HG03159 (cell line): ENCODE results near the gene ANTXRL.
"Not testable (repeated sequence)": the region's sequence is repeated elsewhere in the genome, so short reads cannot be mapped to it uniquely, and the experiment has no call there.

Experiments used
- ATAC-seq: cut with Tn5 transposase; IDR thresholded peaks from one replicate; pipeline ENCODE4 v1.9.1; 2021; ENCODE audit warnings: mild to moderate bottlenecking, moderate library complexity; ENCODE audit not compliant: unreplicated experiment

ANTXRL gene

DNA sequence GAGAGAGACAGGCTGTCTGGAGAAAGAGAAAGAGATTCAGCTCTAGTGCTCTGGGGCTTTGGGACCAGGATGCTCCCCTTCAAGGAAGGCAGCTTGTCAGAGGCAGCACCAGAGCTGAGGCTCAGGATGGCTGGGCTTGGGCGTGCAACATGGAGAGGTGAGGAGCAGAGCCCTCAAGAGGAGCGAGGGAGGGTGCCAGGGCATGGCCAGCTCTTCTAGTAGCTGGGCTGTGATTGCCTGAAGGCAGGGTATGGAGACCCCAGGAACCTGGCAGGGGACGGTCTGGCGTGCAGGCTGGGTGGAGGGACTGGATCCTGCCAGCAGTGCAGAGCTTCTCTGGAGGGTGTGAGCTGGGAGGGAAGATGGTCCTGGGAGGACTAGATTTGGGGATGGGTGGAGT lies 40.2 kb downstream of the ANTXRL start:
- ATAC-seq = no peak

DNA sequence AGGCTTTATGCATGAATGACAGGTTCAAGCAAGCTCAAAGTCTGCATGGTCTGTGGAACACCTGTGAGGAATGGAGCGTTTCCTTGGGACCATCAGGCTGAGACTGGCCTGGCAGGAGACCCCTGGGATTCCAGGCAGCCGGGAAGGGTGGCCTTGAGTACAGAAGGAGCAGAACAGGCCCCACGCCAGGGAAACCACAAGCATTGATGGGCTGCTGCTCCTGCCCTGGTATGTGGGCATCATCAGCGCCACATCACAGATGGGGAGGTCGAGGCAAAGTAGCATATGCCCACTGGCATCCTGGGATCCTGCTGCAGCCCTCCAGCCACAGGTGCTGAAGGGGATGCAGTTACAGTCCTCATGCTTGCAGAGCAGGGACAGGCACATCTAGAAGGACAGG lies 40.9 kb downstream of the ANTXRL start:
- no peak for ATAC-seq

DNA sequence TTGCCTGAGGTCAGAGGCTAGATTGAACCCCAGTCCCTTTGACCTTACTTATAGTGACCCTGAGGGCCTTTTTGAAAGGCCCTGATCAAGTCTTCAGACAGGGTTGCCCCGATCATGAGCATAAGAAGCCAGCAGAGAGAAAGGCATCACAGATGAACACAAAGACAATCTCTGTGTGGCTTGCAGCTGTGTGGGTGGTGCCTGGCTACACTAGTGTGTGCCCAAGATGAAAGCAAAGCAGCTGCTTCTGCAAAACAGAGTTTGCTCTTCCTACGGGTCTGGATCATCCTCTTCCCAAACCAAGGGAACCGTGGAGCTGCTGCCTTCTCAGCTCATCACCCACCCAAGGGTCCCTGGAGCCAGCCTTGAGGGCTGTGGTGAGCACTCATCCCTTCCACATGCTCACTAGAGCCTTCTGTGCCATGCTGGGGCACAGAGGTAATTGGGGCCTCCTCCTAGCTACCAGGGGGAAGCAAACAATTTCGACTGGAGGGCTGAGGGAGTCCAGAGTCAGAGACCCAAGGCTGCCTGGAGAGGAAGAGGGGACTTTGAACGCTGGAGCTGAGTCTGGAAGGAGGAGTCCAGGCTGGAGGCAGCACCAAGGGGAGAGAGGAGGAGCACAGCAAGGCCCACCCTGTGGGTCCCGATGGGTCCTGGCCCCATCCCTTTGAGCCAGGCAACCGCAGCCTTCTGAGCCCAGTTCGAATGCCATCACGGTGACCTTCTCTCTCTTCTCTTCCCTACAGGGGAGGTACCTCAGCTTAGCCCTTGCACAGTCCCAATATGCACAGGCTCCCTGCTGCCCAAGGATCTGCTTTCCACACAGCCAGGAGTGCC lies 42.3 kb downstream of the ANTXRL start:
- ATAC-seq = no peak

DNA sequence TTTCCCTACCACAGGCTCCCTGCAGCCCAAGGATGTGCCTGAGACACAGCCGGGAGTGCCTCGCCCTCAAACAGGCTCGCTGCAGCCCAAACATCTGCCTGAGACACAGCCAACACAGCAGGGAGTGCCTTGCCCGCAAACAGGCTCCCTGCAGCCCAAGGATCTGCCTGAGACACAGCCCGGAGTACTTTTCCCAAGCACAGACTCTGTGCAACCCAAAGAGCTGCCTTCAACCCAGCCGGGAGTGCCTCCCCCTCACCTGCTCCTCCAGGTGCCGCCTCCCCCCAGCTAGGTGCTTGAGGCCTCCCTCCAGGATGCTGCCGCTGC lies 42.9 kb downstream of the ANTXRL start:
- no peak for ATAC-seq

DNA sequence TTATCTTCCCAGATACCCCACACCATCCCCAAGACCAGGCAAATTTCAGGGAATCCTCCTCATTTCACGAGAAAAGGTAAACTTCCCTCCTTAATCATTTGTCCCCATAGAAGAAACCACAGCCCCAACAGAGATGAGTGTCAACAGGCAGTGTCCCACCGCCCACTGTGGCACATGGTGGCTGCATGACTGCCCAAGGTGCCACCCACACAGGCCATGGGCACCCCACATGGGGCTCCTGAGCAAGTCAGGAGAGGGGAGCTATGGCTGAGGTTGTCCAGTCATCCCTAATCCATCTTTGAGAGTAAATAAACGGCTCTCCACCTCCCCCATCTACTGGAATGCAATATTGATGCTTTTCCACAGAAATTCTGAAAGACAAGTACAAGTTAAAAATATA lies 44.1 kb downstream of the ANTXRL start:
- ATAC-seq = no peak

DNA sequence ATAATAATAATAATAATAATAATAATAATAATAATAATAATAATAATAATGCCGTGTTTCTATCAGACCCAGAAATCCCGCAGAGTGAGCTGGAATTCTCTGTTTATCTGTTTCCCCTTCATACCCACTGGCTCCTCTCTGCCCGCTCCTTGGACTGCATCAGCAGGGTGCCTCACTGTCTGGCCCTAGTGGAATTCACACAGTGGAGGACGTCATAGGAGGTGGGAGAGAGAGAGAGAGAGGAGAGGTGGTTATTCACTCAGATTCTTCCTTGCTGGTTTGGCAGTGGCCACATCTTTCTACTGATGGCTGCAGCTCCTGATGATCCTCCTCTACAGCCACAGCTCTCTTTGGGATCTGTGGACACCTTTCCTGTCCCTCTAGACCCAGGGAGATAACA lies 78.7 kb downstream of the ANTXRL start:
- ATAC-seq = not testable (repeated sequence)

DNA sequence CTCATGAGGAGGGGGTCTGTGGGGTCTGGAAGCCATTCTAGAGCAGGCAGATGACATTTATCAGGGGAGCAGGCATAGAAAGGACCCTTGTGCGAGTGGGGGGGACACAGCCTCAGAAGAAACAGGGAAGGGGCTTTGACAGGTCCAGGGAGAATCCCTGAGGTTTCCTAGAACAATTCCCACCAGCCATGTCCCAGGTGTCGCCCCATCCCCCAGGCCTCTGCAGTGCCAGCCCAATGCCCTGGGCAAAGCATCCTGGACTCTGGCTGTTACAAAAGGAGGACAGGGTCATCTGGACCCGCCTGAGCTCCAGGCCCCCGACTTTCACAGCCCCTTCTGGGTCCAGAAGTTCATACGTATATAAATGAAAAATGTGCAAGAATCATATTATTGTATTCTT lies 80.4 kb downstream of the ANTXRL start:
- ATAC-seq = not testable (repeated sequence)

DNA sequence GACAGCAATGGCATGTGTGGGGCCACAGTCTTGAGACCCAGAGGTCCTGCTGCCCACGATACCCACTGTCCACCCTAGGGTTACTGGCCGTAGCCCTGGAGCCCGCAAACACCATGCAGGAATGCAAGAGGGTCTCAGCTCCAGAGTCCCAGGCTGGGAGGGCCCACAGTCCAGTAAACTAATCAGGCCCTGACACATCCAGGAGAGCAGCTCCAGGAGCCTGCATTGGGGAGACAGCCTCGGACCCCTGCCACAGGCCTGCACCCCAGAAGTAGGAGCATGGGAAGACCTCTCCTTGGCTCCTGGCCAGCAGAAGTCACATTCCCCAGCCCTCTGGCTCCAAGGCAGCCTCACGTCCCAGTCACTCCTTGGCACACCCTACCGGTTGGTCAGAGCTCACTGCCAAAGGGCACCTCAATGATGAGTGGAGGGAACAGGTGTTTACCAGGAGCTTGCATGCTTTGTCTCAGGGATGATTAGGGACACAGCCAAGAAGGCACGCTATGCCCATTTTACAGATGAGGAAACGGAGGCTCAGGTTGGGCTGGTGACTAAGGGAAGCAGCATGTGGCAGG lies 81.0 kb downstream of the ANTXRL start:
- not testable (repeated sequence) for ATAC-seq

DNA sequence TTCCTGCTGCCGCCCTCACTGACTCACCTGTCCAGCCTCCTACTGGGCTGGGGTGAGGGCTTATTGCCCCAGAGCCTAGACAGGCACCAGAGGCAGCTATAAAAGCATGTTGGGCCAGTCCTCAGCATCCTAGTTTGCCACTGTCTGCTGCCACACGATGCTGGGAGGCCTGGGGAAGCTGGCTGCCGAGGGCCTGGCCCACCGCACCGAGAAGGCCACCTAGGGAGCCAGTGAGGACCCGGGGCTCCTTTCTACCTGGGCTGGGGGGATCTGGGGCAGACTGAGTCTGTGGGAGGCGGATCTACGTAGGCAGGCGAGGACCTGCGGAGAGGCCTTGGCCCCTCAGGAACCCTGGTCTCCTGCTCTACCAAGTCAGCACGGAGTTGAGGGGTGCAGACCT lies 82.2 kb downstream of the ANTXRL start:
- ATAC-seq = not testable (repeated sequence)

DNA sequence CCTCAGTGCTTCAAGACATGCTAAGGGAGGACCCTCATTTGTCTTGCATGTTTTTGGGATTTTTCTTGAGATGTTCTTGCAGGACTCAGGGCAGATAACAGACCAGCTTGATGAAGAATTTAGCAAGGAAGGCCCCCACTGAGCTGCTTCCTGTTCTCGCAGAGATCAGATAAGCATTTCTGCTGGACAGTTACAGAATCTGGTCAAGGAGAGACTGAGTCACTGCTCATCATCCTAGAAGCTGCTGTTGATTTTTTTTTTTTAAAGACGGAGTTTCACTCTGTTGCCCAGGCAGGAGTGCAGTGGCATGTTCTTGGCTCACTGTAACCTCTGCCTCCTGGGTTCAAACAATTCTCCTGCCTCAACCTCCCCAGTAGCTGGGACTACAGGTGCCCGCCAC lies 87.6 kb downstream of the ANTXRL start:
- ATAC-seq = not testable (repeated sequence)

DNA sequence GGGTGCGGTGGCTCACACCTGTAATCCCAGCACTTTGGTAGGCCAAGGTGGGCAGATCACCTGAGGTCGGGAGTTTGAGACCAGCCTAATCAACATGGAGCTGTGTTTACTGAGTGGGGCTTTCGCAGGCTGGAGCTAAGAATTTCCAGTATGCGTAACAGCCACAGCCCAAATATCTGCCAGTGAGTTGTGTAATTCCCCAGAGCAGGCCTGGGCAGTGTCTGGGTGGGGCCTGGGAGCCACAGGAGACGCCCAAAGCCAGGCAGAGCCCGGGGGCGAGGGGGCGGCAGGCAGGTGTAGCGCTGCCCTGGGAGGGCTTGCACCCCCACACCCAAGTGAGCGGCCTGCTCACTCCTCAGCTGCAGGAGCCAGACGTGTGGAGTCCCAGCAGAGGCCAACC lies 88.6 kb downstream of the ANTXRL start, which contains the start of gene ANXA8L1:
Gene ANXA8L1, plus strand, starts transcription at position 371 of the 400 bp plus-strand sequence. CDS start 76 bp downstream, outside the sequence.
- ATAC-seq = not testable (repeated sequence)

DNA sequence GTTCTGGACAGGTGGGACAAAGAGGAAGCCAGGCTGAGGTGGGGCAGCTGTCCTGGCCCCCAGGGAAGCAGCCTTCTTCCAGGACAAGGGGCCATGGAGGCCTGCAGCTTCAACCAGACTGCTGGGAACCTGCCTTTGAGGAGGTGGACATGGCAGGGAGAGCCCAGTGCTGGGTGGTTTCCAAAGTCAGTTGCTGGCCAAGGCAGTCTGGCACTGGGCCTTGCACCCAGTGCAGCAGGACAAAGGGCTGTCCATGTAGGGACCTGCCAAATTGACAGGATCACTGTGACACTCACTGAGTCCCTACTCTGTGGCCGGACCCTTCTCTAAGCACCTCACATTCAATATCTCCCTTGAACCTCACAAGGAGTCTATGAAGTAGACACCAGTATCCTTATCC lies 90.2 kb downstream of the ANTXRL start:
- not testable (repeated sequence) for ATAC-seq

DNA sequence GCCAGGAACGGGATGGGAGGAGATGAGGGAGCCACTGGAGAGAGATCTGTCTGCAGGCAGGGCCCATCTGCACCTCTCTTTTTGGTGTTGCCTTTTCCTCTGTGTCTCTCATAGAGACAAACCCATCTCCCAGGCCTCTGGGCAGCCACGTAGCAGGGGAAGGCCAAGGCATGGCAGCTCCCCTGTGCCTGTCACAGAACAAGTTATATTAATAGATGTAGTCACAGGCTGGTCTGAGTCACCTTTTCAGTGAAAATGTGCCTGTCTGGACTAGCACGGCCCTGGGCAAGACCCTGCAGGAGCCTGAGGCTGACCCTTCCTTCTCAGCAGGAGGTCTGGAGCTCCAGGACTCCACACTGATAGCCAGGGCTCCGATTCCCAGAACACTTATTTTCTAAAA lies 90.9 kb downstream of the ANTXRL start:
- not testable (repeated sequence) for ATAC-seq

DNA sequence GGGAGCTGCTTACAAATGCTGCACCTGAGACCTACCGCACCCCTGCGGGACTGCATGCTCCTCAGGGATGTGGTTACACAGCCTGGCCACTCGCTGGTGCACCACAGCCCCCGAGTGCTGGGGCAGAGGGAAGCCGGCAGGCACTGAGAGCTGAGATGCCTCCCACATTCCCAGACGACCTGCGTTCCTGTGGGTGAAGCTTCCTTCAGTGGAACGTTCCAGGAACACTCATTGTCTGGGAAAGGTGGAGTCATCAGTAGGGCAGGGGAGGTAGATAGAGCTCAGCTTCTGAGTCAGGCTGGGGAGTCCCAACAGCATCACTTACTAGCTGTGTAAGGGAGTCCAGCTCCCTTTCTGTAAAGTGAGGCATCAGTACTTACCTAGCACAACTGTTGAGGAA lies 91.3 kb downstream of the ANTXRL start:
- ATAC-seq = not testable (repeated sequence)

DNA sequence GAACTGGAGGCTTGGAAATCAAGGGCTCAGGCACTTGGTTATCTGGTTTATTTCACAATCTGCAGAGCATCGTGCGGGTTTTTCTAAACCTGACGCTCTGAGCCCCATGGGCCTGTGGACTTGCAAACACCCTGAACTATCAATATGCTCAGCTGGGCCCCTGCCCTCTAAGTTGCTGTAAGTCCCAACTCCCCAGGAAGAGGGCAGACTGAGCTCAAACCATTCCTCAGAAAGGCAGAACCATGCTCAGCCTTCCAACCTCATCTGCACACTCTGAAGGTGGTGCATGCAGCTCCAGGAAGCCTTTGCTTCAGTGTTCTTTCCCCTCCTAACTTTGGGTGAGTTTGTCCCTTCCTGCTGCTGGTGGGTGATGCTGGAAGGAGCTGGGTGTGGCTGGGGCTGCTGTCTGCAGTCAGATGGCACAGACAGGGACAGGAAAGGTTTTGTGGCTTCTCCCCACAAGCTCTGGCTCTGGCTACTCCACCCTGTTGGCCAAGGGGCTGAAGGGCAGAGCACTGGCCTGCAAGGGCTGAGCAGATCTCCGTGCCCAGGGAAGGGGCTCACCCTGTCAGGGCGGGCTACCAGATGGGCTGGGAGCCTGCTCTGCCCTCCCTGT lies 92.5 kb downstream of the ANTXRL start:
- ATAC-seq = not testable (repeated sequence)
